Ramos (cell line): ENCODE results near the gene MESD.

ENCODE experiments used
- in situ Hi-C: fragments of 300-500 bp; cut with MboI; formaldehyde crosslinking; loops from one replicate; pipeline ENCODE4 v1.14.3; 2022; ENCODE audit warnings: low sequenced_read_pairs; ENCODE audit not compliant: unreplicated experiment

The MESD gene

DNA sequence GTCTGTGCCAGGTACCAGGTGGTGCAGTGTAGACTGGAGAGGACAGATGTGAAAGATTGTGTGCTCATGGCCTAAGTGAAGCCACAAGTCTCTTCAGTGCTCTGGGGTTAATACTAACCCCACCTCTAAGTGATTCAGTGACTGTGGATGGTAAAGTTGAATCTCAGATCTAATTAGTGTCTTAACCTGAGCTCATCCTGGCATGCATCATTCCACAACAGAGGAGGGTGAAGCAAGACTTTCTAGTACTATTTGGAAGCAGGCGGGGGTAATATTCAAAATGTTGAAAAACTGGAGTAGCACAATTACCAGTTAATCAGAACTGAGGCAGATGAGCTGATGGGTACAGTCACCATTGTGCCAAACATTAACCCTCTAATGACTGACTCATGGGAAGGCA lies 2.8 kb upstream of the MESD start:
- in situ Hi-C loops: loop anchor here (25.0 kb wide), 1 partner anchor 870 kb away; no protein-coding TSS in a partner anchor

DNA sequence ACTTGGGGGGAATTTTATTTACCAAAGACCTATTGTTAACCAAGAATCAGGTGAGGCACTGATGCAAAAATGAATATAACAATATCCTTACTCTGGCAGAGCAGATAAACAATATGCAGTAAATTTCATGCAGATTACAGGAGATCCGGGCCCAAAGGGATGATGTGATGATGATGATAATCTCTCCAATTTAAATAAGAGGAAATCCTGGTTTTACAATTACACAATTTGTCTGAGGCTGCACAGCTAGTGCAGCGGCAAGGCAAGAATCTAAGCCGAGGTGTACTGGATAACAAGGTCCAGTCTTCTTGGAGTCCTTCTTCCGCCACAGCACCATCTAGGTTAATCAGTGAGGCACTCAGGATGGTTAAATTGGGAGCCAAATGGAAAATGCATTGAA lies 2.4 kb upstream of the MESD start:
- in situ Hi-C loops: loop anchor here (25.0 kb wide), 1 partner anchor 870 kb away; no protein-coding TSS in a partner anchor

DNA sequence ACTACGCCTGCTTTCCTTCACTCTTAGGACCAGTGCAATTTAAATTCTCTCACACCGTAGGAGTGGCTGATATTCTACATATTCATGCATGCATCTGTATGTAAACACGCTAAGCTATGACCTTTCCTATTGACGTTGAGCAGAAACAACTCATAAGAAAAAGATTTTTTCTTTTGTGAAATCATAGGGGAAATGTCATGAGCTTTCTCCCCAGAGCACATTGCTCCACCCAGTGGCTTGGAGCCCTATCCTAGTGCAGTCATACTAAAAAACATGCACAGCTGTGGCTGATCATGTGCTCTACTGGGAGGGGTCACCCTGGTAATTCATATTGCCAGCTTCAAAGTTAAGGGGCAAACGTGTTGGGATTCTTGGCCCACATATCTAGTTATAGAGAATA lies 1.8 kb upstream of the MESD start:
- in situ Hi-C loops: loop anchor here (25.0 kb wide), 1 partner anchor 871 kb away; no protein-coding TSS in a partner anchor

DNA sequence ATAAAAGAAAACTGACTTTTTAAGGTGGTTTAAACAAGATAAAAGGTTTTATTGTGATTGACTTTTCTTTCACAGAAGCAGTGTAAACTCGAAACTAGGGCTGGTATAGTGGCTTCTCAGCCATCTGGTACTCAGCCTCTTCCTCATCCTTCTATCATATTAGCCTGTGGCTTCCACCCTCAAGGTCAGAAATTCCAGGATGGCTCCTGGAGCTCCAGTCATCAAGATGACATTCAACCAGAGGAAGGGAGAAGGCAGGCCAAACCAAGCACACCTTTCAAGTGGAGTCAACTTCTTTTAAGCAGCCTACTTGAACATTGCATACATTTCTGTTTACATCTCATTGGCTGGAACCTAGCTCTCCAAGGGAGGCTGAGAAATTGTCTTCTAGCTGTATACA lies 1.3 kb upstream of the MESD start:
- in situ Hi-C loops: loop anchor here (25.0 kb wide), 1 partner anchor 871 kb away; no protein-coding TSS in a partner anchor

DNA sequence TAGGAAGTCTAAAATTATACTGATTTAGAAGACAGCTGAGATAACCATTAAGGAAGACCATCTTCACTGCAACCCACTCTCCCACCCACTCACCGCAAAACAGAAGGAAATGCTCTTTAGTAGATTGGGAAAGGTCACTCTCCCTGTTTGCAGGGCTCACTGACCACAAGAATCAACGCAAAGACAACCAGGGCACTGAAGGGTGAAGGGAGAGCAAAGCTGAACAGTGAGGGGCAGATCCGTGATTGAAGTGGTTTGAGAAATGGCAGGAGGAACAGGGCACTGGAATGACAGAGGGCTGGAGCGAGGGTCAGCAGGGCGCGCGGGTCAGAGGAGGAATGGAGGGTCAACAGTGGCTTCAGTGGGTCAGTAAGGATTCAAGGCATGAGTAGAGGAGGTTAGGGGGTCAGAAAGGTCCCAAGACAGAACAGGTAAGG lies 520 bp downstream of the MESD start:
- in situ Hi-C loops: loop anchor here (25.0 kb wide), 1 partner anchor 873 kb away; no protein-coding TSS in a partner anchor

DNA sequence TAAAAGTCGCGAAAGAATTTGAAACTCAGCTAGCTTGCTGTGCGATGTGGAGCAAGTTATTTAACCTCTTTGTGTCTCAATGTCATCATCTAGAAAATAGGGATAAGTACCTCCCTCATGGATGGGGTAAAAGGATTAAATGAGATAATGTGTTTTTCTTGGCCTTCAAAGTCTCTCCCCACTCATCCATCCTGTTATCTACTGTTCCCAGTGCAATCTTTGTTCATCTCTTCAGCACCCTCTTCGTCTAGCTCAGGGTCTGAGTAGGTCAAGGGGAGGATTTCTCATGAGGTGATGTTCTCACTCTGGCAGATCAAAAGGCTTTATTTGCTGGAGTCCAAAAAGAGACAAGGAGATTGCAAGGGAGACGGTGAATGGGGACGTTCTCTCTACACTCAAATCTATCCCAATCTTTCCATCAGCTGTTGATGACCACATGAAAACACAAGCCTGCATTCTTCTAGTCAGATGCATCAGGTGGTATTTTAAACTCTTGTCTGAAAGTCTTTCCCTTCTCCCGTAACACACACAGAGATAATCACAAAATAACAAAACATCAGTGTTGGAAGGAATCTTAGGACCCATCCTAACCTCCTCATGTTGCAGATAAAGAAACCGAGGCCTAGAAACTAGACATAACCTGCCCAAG lies 1.3 kb downstream of the MESD start:
- in situ Hi-C loops: loop anchor here (25.0 kb wide), 1 partner anchor 874 kb away; no protein-coding TSS in a partner anchor

DNA sequence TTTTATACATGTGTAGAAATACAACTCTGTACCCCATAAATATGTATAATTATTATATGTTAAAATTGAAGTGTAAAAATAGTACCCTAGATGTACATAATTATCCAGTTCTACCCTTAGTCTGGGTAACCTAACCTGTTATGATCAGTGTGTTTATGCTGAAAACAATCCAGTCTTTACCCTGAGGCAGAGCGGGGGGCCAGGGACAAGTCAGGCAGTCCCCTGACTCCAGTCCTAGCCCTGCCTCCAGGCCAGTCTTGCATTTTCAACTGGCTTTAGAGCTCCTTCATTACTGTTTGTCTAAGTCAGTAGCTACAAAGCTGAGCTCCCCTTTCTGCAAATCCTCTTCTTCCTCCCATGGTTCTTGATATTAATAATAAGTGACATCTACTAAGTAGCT lies 3.1 kb downstream of the MESD start:
- in situ Hi-C loops: loop anchor here (25.0 kb wide), 1 partner anchor 876 kb away; no protein-coding TSS in a partner anchor

DNA sequence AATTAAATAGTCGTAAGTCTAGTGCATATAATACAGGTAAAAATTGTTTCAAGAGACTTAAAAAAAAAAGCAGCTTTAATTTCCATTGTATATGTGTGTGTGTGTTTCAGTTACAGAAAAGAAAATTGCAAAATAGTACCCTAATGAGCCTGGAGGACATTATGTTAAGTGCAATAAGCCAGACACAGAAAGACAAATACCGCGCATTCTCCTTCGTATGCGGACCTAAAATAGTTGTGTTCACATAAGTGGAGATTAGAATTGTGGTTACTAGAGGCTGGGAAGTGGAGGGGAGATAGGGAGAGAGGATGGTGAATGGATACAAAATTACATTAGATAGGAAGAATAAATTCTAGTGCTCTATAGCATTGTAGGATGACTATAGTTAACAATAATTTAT lies 3.6 kb downstream of the MESD start:
- in situ Hi-C loops: loop anchor here (25.0 kb wide), 1 partner anchor 876 kb away; no protein-coding TSS in a partner anchor

DNA sequence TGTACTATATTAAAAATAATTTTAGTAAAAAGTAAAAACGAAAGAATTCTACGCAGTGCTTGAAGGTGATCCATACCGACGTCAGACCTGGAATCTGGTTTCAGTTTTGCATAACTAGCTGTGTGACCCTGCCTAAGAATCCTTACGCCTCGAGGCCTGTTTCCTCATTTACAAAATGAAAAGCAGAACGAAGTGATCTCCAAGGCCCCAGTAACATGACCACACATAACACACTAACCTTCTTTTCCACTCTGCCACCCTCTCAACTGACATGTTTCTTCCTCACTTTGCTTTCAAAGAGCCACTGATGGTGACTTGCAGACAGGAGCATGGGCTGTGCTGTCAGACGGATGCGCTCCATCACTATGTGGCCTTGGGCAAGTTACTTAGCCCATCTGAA lies 4.8 kb downstream of the MESD start:
- in situ Hi-C loops: loop anchor here (25.0 kb wide), 1 partner anchor 877 kb away; no protein-coding TSS in a partner anchor

DNA sequence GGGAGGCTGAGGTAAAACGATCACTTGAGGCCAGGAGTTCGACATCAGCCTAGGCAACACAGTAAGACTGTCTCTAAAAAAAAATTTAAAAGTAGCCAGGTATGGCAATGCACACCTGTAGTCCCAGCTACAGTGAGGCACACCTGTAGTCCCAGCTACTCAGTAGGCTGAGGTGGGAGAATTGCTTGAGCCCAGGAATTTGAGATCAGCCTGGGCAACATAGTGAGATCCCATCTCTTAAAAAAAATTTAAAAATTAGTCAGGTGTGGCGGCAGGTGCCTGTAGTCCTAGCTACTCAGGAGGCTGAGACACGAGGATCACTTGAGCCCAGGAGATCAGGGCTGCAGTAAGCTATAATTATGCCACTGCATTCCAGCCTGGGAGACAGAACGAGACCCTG lies 6.8 kb downstream of the MESD start:
- in situ Hi-C loops: loop anchor here (25.0 kb wide), 1 partner anchor 879 kb away; no protein-coding TSS in a partner anchor

DNA sequence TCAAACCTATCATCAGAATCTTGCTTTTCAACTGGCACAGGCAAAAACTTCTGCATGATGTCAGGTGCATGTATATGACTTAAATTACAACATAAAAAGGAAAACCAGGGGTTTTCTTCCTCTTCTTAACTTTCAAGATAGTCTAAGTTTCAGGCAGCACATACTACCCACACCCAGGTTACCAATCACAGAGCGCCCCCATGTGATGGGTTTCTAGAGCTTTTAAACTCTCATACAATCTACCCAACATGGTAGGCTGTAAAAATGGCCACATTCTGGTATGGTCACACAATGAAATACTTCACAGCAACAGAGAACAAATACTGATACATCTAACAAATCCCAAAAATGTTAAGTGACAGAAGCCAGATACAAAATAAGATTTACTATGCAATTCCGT lies 7.4 kb downstream of the MESD start:
- in situ Hi-C loops: loop anchor here (25.0 kb wide), 1 partner anchor 880 kb away; no protein-coding TSS in a partner anchor

DNA sequence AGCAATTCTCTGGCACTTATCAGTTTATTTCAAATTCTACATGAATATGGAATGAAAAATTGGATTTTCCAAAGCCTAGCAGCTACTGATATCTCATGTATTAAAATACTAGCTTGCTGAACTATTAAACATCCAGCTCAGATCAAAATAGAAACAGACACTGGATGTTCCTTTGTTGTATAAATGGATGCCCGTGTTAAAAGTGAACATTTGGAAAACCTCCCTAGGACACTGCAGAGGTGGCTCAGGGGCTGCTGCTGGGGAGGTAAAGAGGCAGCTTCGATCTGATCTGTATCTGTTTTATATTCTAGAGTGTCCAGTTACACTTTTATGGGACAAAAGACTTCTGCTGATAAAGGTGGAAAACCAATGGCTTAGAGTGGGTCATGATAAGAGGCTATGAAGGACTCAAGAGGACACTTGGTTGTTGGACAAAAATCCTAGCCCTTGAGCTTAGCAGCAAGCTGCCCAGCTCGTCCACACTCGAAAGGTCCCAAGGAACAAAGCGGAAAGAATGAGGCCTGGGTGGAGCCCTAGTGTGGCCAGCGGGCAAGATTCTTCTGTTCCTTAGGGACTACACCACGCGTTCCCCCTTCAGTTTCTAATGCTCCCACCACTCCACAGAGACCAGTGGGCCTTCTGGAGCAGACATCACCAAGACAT lies 9.9 kb downstream of the MESD start:
- in situ Hi-C loops: loop anchor here (5.0 to 25.0 kb wide), 3 partner anchors 288 to 883 kb away; no protein-coding TSS in a partner anchor

DNA sequence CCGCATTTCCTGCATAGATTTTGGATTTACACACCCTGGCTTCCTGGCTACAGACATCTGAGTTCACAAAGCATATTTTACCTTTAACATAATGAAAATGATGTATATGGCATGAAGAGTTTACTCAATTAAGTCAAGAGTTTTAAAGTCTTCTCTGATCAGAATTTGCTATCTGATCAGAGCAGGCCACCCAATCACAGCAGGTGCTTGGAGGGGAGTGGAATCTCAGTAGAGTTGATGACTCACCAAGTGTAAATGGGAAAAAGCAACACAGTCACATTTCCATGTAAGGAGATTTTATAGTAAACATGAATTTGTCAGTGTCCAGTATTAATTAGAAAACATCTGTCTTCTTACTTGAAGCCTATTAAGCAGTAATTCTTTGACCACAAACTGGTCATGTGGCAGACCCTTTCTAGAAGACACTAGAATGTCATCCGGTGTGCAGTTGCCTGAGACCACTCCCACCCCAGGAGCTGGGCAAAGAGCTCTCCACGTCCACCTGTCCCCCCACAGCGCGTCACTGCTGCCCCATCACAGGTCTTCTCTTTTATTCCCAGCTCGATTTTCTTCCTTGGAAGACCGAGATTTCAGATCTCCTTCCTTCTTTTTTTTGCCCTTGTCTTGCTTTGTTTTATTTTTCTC lies 10.8 kb downstream of the MESD start:
- in situ Hi-C loops: loop anchor here (5.0 to 25.0 kb wide), 3 partner anchors 288 to 883 kb away; no protein-coding TSS in a partner anchor

DNA sequence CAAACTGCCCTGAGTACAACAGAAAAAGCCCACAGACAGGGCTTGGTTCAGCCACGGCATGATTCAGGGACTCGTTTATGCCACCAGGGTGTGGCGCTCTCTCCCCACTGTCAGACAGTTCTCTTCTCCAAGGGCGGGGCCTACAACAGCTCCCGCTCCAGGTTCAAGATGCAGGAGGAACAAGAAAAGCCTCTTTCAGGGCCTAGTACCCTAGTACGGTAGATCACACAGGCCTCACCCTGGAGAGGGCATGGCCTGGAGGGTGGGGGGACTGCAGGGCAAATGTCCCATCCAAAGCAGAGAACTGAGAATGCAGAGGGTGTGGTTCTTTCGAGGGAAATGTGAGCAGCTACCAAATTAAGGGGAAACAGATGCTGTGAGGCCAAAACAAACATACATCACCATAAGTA lies 12.0 kb downstream of the MESD start:
- in situ Hi-C loops: loop anchor here (5.0 to 25.0 kb wide), 3 partner anchors 290 to 885 kb away; no protein-coding TSS in a partner anchor

DNA sequence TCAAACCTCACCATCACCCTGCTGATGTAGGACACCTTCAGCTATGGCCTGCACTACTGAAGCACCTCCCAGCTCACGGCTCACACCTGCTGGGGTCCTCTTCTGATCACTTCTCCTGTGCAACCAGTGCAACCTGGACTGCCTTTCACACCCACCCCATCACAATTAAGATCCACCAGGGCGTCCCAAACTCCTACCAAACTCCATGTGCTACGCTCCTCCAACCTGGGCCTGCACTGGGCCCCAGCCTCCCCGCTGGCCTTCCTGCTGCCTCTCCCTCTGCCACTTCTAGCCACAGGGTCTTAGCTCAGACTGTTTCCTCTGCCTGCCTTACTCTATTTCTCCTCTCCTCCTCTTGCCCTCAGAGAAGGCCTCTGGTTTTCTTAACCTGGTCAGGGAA lies 12.8 kb downstream of the MESD start:
- in situ Hi-C loops: loop anchor here (5.0 to 25.0 kb wide), 3 partner anchors 290 to 885 kb away; no protein-coding TSS in a partner anchor

DNA sequence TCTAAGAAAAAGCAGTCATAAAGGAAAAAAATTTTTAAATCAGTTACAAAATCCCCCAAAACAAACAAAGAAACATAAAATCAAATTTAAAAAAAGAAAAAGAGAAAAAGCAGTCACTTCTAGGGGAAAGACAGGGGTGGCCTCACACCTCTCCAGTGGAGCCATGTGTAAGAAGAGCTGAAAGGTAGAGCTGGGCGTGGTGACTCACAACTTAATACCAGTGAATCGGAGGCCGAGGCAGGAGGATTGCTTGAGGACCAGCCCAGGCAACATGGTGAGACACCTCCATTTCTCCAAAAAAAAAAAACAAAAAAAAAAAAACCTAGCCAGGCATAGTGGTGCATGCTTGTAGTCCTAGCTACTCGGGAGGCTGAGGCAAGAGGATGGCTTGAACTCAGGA lies 14.7 kb downstream of the MESD start:
- in situ Hi-C loops: loop anchor here (5.0 to 25.0 kb wide), 3 partner anchors 292 to 887 kb away; no protein-coding TSS in a partner anchor

DNA sequence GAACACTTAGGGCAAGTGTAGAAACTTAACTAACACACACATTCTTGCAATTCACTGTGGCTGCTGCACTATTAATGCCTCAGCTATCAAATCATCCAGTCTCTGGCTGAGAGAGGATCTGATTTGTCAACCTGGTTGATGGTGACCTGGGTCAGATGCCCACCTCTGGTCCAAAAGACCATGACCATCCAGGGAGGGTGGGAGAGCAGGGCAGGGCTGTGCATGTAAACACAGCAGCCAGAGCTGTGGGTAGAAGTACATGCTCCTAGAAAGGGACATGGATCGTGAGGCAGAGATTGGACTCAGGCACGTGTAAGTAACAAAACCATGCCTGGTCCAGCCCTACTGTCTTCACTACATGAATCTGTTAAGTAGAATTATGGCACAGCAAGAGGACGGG lies 17.3 kb downstream of the MESD start:
- in situ Hi-C loops: loop anchor here (10.0 kb wide), 1 partner anchor 517 kb away; no protein-coding TSS in a partner anchor

DNA sequence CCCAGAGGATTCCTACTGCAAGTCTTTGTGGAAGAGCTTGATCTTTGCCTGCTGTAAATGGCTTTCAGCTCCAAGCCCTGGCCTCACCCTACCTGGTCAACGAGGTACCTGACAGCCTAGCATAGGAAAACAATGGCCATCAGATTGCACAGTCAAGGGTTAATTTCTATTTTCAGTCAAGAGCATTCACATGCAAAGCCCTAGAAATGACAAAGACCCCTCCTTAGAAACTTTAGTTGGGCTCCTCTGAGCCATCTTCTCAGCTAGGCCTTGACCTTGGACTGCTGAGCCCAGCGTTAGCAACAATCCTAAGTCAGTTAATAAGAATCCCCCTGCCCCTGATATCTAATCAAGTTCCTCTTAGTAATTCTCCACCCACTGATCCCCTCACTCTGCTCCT lies 18.5 kb downstream of the MESD start:
- in situ Hi-C loops: loop anchor here (10.0 kb wide), 1 partner anchor 516 kb away; no protein-coding TSS in a partner anchor

DNA sequence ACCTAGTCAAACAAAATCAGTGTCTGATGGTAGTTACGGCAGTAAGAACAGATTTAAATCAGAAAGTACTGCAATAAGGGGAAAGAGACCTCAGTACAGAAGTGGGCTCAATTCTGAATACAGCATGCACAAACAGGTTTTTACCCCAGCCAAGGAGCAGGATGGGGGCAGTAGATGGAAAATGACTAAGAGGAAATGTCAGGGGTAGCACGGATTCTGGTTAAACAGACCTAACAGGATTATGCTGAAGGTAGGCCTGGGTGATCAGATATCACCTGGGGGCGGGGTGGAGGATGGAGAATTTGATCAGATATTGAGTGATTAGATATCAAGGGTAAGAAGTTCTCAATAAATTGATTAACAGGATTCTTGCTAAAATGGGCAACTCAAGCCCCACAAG lies 19.0 kb downstream of the MESD start:
- in situ Hi-C loops: loop anchor here (10.0 kb wide), 1 partner anchor 516 kb away; no protein-coding TSS in a partner anchor

DNA sequence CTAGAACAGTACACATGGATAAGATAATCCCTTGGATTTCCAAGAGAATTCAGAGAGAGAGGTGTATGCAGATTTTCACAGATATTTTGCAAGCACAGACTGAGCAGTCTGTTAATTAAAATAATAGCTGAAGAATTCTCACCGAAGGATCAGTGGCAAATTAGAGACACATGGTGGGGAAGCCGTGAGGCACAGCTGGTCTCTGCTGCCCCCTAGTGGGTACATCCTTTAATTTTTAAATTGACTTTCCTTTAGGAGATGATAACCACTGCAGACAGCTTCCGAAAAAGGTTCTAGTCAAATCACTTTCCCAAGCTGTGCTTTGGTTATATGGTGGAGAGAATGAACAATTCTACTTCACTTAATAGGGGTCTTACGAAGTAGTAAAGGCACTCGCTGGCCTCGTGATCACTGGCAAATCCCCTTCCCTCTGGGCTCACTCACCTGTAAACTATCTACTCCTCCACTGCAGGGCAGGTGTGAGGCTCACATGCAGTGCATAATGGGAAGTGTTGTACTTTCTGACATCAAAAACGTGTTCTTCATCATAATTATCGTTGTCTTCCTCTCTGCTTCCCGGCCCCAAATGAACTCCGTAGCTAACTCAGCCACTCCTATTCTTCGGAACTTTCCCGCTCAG lies 19.5 kb downstream of the MESD start:
- in situ Hi-C loops: loop anchor here (10.0 kb wide), 1 partner anchor 515 kb away; no protein-coding TSS in a partner anchor
